ENCODE measurements around the gene SIRT7.

The SIRT7 gene

DNA sequence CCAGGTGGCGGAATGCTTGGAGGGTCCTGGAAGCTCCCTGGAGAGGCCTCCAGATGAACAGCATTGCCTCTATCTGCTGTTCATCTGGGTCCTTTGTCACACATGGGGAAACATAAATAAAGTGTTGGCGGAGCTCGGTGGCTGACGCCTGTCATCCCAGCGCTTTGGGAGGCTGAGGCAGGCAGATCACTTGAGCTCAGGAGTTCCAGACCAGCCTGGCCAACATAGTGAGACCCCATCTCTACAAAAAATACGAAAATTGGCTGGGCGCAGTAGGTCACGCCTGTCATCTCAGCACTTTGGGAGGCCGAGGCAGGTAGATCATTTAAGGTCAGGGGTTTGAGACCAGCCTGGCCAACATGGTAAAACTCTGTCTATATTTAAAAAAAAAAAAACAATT lies 26.9 kb upstream of the SIRT7 start:
- Histone ChIP-seq H3K27me3 (ENCODE audit: control insufficient read depth, insufficient read depth, low read length) (no peaks in the 10 kb centered on the region), H3K9me3 (ENCODE audit: control insufficient read depth, low read length) (no peaks in the 10 kb centered on the region), H3K79me2 (no peaks in the 10 kb centered on the region), H3K4me2 (ENCODE audit: low read length) (no peak overlapping the region), H3K27ac (no peak overlapping the region), H3K36me3 (ENCODE audit: control insufficient read depth, insufficient read depth, low read length) (no peaks in the 10 kb centered on the region), H3K4me1 (no peaks in the 10 kb centered on the region), H2AFZ (no peak overlapping the region), H3K4me3 (ENCODE audit: low read depth, low read length) (no peak overlapping the region), H3K9ac (no peak overlapping the region)
- TF ChIP-seq, protein P1, sequence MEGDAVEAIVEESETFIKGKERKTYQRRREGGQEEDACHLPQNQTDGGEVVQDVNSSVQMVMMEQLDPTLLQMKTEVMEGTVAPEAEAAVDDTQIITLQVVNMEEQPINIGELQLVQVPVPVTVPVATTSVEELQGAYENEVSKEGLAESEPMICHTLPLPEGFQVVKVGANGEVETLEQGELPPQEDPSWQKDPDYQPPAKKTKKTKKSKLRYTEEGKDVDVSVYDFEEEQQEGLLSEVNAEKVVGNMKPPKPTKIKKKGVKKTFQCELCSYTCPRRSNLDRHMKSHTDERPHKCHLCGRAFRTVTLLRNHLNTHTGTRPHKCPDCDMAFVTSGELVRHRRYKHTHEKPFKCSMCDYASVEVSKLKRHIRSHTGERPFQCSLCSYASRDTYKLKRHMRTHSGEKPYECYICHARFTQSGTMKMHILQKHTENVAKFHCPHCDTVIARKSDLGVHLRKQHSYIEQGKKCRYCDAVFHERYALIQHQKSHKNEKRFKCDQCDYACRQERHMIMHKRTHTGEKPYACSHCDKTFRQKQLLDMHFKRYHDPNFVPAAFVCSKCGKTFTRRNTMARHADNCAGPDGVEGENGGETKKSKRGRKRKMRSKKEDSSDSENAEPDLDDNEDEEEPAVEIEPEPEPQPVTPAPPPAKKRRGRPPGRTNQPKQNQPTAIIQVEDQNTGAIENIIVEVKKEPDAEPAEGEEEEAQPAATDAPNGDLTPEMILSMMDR (IDR thresholded peaks at IDR 0.05): no peak

DNA sequence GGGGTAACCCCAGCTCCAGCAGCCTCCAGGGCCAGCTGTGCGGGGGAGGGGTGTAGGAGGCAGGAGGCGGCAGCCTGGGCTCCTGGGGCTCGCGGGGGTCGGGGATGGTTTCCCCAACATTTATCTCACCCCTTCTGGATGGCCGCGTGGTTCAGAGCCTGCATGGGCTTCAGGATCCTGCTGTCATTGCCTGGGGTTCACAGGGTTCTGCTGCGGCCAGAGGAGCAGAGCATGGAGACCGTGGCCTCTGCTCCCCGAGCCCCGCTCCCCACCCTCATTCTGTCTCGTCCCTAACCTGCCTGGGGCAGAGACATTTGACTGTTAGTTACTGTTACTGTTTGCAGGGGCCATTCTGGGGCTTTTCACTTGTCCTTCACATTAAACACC lies 24.2 kb upstream of the SIRT7 start:
- Histone ChIP-seq H3K4me3 (ENCODE audit: low read depth, low read length) (no peak overlapping the region), H3K9ac (no peak overlapping the region), H3K4me1 (no peaks in the 10 kb centered on the region), H3K36me3 (ENCODE audit: control insufficient read depth, insufficient read depth, low read length) (no peaks in the 10 kb centered on the region), H3K79me2 (no peaks in the 10 kb centered on the region), H3K27me3 (ENCODE audit: control insufficient read depth, insufficient read depth, low read length) (no peaks in the 10 kb centered on the region), H3K9me3 (ENCODE audit: control insufficient read depth, low read length) (no peaks in the 10 kb centered on the region), H3K4me2 (ENCODE audit: low read length) (no peak overlapping the region), H3K27ac (no peak overlapping the region), H2AFZ (no peak overlapping the region)
- TF ChIP-seq, protein P1 (IDR thresholded peaks at IDR 0.05): no peak

DNA sequence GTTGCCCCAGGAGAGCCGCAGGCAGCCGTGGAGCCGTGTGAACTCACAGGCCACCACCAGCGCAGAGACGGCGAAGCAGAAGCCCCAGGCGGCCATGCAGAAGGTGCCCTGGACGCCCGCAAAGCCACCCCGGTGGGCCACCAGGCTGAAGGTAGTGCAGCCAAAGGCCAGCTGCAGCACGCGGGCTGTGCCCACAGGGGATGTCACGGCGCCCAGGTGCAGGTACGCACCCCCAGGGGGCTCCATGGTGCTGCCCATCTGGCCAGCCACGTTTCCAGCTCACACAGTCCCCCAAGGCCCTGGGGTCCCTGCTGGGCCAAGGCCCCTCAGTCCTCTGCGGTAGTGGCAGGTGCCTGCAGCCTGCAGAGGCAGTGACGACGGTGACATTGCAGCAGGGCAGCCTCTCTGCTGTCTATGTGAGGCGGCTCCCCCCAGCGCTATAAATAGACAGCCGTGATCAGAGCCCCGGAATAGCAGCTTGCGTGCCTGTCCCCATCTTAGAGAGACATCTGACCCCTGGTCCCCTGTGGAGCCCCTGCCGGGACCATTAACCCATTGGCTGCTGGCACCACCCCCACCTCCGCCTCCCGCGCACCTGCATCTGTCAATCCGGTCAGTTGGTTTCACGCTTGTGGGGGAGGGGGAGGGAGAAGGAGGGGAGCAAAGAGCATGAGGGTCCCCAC lies 23.6 kb upstream of the SIRT7 start:
- Histone ChIP-seq H3K4me2 (ENCODE audit: low read length) (no peak overlapping the region), H3K27me3 (ENCODE audit: control insufficient read depth, insufficient read depth, low read length) (no peaks in the 10 kb centered on the region), H3K4me3 (ENCODE audit: low read depth, low read length) (no peak overlapping the region), H3K79me2 (no peaks in the 10 kb centered on the region), H3K36me3 (ENCODE audit: control insufficient read depth, insufficient read depth, low read length) (no peaks in the 10 kb centered on the region), H3K9ac (no peak overlapping the region), H2AFZ (no peak overlapping the region), H3K27ac (no peak overlapping the region), H3K9me3 (ENCODE audit: control insufficient read depth, low read length) (no peaks in the 10 kb centered on the region), H3K4me1 (no peaks in the 10 kb centered on the region)
- TF ChIP-seq, protein P1 (IDR thresholded peaks at IDR 0.05): no peak

DNA sequence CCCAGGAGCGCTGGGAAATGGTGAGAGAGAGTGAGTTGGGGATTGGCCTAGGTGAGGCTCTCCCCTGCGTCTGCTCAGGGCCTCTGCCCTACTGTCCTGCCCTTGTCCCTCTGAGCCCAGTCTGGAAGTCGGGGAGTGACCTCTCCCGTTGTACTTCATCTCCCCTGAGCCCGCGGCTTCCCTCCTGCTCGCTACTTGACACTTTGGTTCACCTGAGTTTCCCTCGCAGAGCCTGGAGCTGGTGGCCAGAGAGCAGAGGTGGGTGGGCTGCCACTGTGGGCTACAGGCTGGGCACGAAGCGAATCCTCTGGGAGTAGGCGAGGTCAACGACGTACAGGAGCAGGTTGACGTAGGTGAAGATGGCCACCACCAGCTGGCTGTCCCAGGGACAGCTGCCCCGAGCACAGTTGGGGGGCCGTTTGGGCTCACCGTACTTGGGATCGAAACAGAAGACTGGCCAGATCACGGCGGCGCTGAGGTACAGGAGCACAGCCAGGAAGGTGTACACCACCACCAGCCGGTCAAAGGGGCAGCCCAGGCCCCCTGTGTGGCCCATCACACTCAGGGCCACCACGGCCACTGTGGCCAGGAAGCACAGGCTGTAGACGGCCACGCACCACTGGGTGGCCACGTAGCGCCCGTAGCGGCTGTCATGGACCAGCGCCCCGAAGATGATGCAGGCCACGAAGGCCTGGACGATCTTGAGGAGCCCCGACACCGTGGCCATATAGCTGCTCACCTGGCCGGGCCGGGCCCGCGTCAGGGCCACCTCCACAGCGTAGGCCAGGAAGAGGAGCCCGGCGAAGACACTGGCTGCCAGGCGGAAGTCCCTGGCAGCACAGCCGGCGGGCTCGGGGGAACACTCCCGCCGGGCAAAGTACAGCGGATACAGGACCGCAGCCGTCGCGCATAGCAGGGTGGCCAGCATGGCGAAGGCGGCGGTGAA lies 22.8 kb upstream of the SIRT7 start:
- H2AFZ ChIP-seq: no peak overlapping the region
- TF ChIP-seq, protein P1 (IDR thresholded peaks at IDR 0.05): no peak
- no peak overlapping the region for H3K4me2 ChIP-seq (ENCODE audit: low read length)
- H3K27ac ChIP-seq: no peak overlapping the region
- H3K79me2 ChIP-seq: no peaks in the 10 kb centered on the region
- H3K27me3 ChIP-seq (ENCODE audit: control insufficient read depth, insufficient read depth, low read length): no peaks in the 10 kb centered on the region
- H3K9me3 ChIP-seq (ENCODE audit: control insufficient read depth, low read length): no peaks in the 10 kb centered on the region
- no peaks in the 10 kb centered on the region for H3K36me3 ChIP-seq (ENCODE audit: control insufficient read depth, insufficient read depth, low read length)
- no peak overlapping the region for H3K4me3 ChIP-seq (ENCODE audit: low read depth, low read length)
- H3K4me1 ChIP-seq: no peaks in the 10 kb centered on the region
- H3K9ac ChIP-seq: no peak overlapping the region
